ENCODE results near the gene DISP2. TPM values are rescaled to one million over a fixed set of nuclear protein-coding genes. Genes with fewer than 3 reads are reported as not detected.

The DISP2 gene
- total and polyA plus RNA-seq, 4 donors, result 0.08 to 0.60 (median 0.31) TPM

DNA sequence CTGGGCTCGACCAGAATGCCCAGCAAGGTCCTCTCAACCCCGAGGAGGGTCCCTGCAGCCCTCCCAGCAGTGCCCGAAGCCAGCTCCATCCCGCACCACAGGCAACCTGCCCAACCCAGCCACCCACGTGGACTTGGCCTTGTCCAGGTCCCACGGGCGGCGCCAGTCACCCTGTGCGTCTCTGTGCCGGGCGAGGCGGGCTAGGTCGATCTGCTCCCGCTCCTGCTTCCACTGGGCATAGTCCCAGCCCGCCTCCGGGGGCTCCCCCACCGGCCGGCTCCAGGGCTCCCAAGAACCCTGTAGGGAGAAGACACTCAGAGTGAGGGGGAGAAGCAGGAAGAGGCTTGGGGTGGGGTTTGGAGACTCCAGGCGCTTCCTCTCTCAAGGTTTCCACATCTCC, 20.4 kb upstream of the DISP2 start:
- Histone ChIP-seq H3K9me3 (ENCODE audit: control insufficient read depth, low read length) (no peaks in the 10 kb centered on the region), H3K27me3 (ENCODE audit: control insufficient read depth in 1 of 2, insufficient read depth in 2 of 2, low read length in 1 of 2) (no peaks in the 10 kb centered on the region), H3K36me3 (ENCODE audit: control insufficient read depth in 1 of 2, insufficient read depth in 2 of 2, low read length in 1 of 2) (no peaks in the 10 kb centered on the region), H3K4me3 (ENCODE audit: low read length in 2 of 2) (no peak overlapping the region), H3K27ac (ENCODE audit: low read depth in 1 of 2, low read length in 2 of 2) (peak overlapping the region; percentile 96), H3K4me1 (ENCODE audit: control insufficient read depth in 1 of 2, insufficient read depth in 2 of 2, low read length in 2 of 2) (no peaks in the 10 kb centered on the region)
- WGBS, 2 donors, result 10 to 14% methylated on average over 17 to 19 of the region's 19 CpGs
- ATAC-seq (ENCODE audit: low FRiP score) (no peak), DNase-seq (peak; percentile 77 to 83)
- intact Hi-C loops (cut with DNase I), result no loop called here

DNA sequence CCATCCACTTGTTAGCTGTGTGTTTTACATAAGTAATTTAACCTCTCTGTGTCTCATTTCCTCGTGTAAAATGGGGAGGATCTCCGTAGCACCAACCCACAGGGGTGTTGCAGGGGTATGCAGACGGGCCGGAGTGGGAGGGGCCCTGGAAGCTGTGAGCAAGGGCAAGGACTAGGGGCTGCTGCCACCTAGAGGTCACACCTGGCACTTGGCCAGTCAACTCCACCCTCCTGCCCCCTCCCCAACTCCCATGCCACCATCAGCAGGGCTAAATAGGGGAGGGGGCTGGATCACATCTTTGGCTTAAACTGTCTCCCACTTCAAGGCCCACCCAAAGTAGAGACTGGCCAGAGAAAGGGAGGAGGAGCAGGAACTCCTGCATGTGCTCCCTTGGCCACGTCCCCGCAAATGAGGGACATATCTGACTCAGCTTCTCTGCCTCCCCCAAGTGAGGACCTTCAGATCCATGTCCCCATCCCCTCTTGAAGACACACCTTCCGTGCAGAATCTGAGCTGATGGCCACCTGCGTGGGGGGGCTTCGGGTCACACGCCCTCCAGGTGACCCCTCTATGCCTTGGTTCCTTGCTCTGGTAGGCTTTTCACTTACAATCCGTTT, 19.9 kb upstream of the DISP2 start:
- Histone ChIP-seq H3K4me1 (ENCODE audit: control insufficient read depth in 1 of 2, insufficient read depth in 2 of 2, low read length in 2 of 2) (no peaks in the 10 kb centered on the region), H3K36me3 (ENCODE audit: control insufficient read depth in 1 of 2, insufficient read depth in 2 of 2, low read length in 1 of 2) (no peaks in the 10 kb centered on the region), H3K27ac (ENCODE audit: low read depth in 1 of 2, low read length in 2 of 2) (peak overlapping the region; percentile 96), H3K9me3 (ENCODE audit: control insufficient read depth, low read length) (no peaks in the 10 kb centered on the region), H3K4me3 (ENCODE audit: low read length in 2 of 2) (no peak overlapping the region), H3K27me3 (ENCODE audit: control insufficient read depth in 1 of 2, insufficient read depth in 2 of 2, low read length in 1 of 2) (no peaks in the 10 kb centered on the region)
- intact Hi-C loops (cut with DNase I), result loop anchor here in 1 of 2 donors (2.0 kb wide), 1 partner anchor 15 kb away; the partner anchor contains the start of gene INAFM2
- ATAC-seq (ENCODE audit: low FRiP score), result no peak
- 13 to 17% methylated on average over 11 of the region's 11 CpGs for WGBS, 2 donors
- peak; percentile 90 to 91 for DNase-seq

DNA sequence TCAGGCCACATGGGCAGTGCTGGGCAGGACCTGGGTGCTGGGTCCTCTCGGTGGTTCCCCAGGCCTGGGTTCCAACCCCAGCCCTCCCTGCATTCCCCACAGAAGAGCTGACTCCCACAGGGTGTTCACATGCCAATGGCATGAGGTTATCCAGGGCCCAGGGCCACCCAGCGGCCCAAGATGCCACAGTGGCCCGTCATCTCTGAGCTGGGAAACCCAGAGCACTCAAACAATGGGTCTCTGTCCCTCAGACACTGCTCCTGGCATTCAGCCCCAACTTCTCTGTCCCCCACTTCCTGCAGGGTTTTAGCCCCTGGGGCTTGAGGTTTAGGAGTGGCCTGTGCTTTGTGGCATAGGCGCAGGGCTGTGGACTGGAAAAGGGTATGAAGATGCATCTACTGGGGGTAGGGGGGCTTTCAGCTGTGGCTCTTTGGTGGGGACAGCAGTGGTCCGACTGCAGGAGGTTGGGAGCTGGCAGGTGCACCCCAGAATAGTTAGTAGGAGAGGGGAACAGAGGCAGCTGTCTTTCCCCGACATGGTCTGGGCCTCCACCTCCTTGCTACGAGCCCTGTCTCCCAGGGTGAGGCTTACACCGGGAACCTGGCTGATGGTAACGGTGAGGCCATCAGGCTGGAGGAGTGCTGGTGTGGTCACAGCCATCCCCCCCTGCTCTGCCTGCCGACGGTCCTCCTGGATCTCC, 18.9 kb upstream of the DISP2 start:
- peaks cover 0 to 3% of the 10 kb centered on the region in 2 donors for H3K4me1 ChIP-seq (ENCODE audit: control insufficient read depth in 1 of 2, insufficient read depth in 2 of 2, low read length in 2 of 2)
- H3K9me3 ChIP-seq (ENCODE audit: control insufficient read depth, low read length), result no peaks in the 10 kb centered on the region
- no peaks in the 10 kb centered on the region for H3K36me3 ChIP-seq (ENCODE audit: control insufficient read depth in 1 of 2, insufficient read depth in 2 of 2, low read length in 1 of 2)
- peak; percentile 82 to 89 for DNase-seq
- 21 to 26% methylated on average over 10 to 11 of the region's 11 CpGs for WGBS, 2 donors
- H3K4me3 ChIP-seq (ENCODE audit: low read length in 2 of 2), result no peak overlapping the region
- no peaks in the 10 kb centered on the region for H3K27me3 ChIP-seq (ENCODE audit: control insufficient read depth in 1 of 2, insufficient read depth in 2 of 2, low read length in 1 of 2)
- intact Hi-C loops (cut with DNase I), result loop anchor here in 1 of 2 donors (2.0 kb wide), 1 partner anchor 16 kb away; the partner anchor contains the start of gene INAFM2
- peak overlapping the region; percentile 96 for H3K27ac ChIP-seq (ENCODE audit: low read depth in 1 of 2, low read length in 2 of 2)
- no peak for ATAC-seq (ENCODE audit: low FRiP score)

DNA sequence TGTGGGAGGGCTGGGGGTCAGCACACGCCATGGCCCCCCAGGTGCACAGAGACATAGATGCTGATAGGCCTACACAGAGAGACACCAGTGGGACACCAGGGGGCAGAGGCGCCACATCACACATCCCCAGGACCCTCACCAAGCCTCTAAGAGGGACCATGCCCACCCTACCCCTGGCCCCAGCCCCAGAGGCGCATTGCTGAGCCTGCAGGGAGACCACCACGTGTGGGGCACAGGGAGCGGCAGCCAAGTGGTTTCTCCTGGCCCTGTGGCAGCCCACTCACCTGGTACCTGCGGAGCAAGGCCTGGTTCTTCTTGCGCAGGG, 18.4 kb upstream of the DISP2 start:
- no peak for DNase-seq
- Histone ChIP-seq H3K4me1 (ENCODE audit: control insufficient read depth in 1 of 2, insufficient read depth in 2 of 2, low read length in 2 of 2) (peaks cover 0 to 3% of the 10 kb centered on the region in 2 donors), H3K27me3 (ENCODE audit: control insufficient read depth in 1 of 2, insufficient read depth in 2 of 2, low read length in 1 of 2) (no peaks in the 10 kb centered on the region), H3K27ac (ENCODE audit: low read depth in 1 of 2, low read length in 2 of 2) (peak overlapping the region; percentile 96), H3K4me3 (ENCODE audit: low read length in 2 of 2) (peak overlapping the region in 1 of 2 donors; percentile 4), H3K36me3 (ENCODE audit: control insufficient read depth in 1 of 2, insufficient read depth in 2 of 2, low read length in 1 of 2) (no peaks in the 10 kb centered on the region), H3K9me3 (ENCODE audit: control insufficient read depth, low read length) (no peaks in the 10 kb centered on the region)
- ATAC-seq (ENCODE audit: low FRiP score), result no peak
- intact Hi-C loops (cut with DNase I), result loop anchor here in 1 of 2 donors (2.0 kb wide), 1 partner anchor 17 kb away; the partner anchor contains the start of gene INAFM2
- 54 to 60% methylated on average over 7 of the region's 7 CpGs for WGBS, 2 donors

DNA sequence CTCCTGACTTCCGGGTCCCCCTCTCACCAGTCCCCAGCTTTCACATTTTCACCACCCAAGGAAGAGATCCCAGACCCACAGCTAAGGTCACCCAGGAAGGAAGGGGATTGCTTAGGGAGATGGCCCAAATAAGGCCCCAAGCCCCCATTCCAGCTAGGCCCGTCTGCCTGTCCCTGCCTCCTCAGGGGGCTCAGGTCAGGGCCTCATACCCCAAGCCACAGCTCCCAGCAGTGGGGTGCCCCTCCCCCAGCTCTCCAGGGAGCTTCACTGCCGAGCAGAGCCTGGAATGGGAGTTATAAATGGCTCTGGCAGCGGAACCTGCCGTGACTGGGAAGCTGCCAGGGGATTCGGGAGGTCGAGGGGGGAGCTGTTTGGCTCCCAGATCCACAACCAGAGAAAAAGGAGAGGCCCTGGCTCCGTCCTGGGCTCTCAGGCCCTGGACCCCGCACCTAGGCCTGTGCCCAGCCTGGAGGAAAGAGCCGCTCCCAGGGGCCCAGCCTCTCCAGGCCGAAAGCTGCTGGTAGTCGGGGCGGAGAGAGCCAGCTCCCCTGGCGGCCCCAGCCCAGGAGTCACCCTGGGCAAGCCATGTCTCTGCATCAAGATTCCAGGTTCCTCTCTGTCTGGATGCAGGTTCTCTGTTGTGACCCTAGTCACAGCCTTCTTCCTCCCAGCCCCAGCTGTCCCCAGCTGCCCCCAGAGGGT, 17.8 kb upstream of the DISP2 start:
- Histone ChIP-seq H3K4me3 (ENCODE audit: low read length in 2 of 2) (peak overlapping the region in 1 of 2 donors; percentile 4), H3K27ac (ENCODE audit: low read depth in 1 of 2, low read length in 2 of 2) (peak overlapping the region; percentile 96), H3K36me3 (ENCODE audit: control insufficient read depth in 1 of 2, insufficient read depth in 2 of 2, low read length in 1 of 2) (no peaks in the 10 kb centered on the region), H3K27me3 (ENCODE audit: control insufficient read depth in 1 of 2, insufficient read depth in 2 of 2, low read length in 1 of 2) (no peaks in the 10 kb centered on the region), H3K4me1 (ENCODE audit: control insufficient read depth in 1 of 2, insufficient read depth in 2 of 2, low read length in 2 of 2) (peaks cover 0 to 3% of the 10 kb centered on the region in 2 donors), H3K9me3 (ENCODE audit: control insufficient read depth, low read length) (no peaks in the 10 kb centered on the region)
- peak; percentile 93 to 95 for DNase-seq
- intact Hi-C loops (cut with DNase I), result loop anchor here (2.0 to 10.0 kb wide), 3 partner anchors 17 to 85 kb away; partner anchors contain the start of gene INAFM2 (in 1 of the 2)
- 4% methylated on average over 14 of the region's 14 CpGs for WGBS, 2 donors
- ATAC-seq (ENCODE audit: low FRiP score), result peak; percentile 65

DNA sequence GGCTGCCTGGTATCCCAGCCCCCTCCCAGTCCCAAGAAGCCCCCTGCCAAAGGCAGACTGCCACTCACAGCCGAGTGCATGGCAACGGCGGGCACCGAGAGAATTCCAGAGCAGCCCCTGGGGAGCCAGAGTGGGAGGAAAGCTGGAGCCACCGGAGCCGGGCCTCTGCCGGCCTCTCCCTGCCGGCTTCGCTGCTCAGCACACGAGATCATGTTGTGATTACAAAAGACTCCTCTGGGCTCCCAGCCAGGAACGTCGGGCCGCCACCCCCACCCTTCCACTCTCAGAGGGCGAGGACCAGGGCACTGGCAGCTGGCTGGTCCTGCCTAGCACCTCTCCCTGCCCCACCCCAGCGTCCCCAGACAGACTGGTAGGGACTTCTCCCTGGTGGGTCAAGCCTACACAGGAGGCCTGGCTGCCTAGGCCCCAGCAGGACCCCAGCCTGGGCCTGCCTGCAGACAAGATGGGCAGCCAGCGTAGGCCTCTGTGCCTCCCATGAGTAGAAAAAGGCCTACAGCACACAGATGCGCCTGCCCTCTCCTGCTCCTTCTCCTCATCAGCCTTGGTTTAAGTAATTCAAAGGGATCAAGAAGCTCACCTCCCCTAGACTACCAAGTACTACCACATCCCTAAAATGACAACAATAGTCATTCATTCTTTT, 17.1 kb upstream of the DISP2 start, which contains the start of gene CCDC9B:
CCDC9B (minus strand) TSS at position 200 of the 661 bp plus-strand sequence; CDS start at position 80, 120 bp downstream.
- peak; percentile 95 to 97 for DNase-seq
- no peaks in the 10 kb centered on the region for H3K36me3 ChIP-seq (ENCODE audit: control insufficient read depth in 1 of 2, insufficient read depth in 2 of 2, low read length in 1 of 2)
- no peaks in the 10 kb centered on the region for H3K27me3 ChIP-seq (ENCODE audit: control insufficient read depth in 1 of 2, insufficient read depth in 2 of 2, low read length in 1 of 2)
- intact Hi-C loops (cut with DNase I), result loop anchor here (2.0 to 10.0 kb wide), 3 partner anchors 18 to 84 kb away; partner anchors contain the start of gene INAFM2 (in 1 of the 2)
- peak; percentile 85 for ATAC-seq (ENCODE audit: low FRiP score)
- H3K27ac ChIP-seq (ENCODE audit: low read depth in 1 of 2, low read length in 2 of 2), result peak within 1 kb of the TSS; percentile 96
- H3K9me3 ChIP-seq (ENCODE audit: control insufficient read depth, low read length), result no peaks in the 10 kb centered on the region
- WGBS, 2 donors, result 7 to 9% methylated on average over 17 of the region's 17 CpGs
- H3K4me1 ChIP-seq (ENCODE audit: control insufficient read depth in 1 of 2, insufficient read depth in 2 of 2, low read length in 2 of 2), result peaks cover 0 to 3% of the 10 kb centered on the region in 2 donors
- H3K4me3 ChIP-seq (ENCODE audit: low read length in 2 of 2), result peak within 1 kb of the TSS in 1 of 2 donors; percentile 4

DNA sequence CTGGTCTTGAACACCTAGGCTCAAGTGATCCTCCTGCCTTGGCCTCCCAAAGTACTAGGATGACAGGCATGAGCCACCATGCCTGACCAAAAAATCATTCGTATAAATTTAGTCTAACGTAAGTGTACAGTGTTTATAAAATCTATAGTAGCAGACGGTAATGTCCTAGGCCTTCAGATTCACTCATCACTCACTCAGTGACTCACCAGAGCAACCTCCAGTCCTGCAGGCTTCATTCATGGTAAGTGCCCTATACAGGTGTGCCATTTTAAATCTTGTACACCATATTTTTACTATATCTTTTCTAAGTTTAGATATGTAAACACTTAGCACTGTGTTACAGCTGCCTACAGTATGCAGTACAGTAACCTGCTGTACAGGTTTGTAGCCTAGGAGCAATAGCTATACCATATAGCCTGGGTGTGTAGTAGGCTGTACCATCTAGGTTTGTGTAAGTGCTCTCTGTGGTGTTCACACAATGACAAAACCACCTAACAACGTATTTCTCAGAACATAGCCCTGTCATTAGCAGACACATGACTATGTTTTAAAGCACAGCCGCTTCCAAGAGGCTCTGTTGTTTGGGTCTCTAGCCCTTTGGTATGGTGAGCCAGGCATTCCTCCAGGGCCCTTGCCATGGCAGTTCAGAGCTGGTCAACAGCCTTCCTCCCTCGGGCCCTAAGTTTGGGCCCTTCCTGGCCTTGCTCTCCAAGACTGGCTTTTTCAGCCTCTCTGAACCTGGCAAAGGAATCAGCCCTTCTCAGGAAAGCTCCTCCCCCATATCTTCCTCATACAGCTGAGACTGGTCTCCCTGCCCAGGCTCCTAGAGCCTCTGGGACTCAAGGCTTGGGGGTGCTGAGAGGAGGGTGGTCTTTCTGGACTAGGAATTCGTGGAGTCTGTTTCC, 15.4 kb upstream of the DISP2 start:
- no peak for DNase-seq
- Histone ChIP-seq H3K27me3 (ENCODE audit: control insufficient read depth in 1 of 2, insufficient read depth in 2 of 2, low read length in 1 of 2) (no peaks in the 10 kb centered on the region), H3K27ac (ENCODE audit: low read depth in 1 of 2, low read length in 2 of 2) (peak overlapping the region; percentile 83 to 89), H3K4me3 (ENCODE audit: low read length in 2 of 2) (no peak overlapping the region), H3K36me3 (ENCODE audit: control insufficient read depth in 1 of 2, insufficient read depth in 2 of 2, low read length in 1 of 2) (no peaks in the 10 kb centered on the region), H3K9me3 (ENCODE audit: control insufficient read depth, low read length) (no peaks in the 10 kb centered on the region), H3K4me1 (ENCODE audit: control insufficient read depth in 1 of 2, insufficient read depth in 2 of 2, low read length in 2 of 2) (peaks cover 0 to 3% of the 10 kb centered on the region in 2 donors)
- ATAC-seq (ENCODE audit: low FRiP score), result no peak
- intact Hi-C loops (cut with DNase I), result loop anchor here (5.0 to 10.0 kb wide), 2 partner anchors 65 to 82 kb away; no protein-coding TSS in a partner anchor
- WGBS, 2 donors, result 36 to 44% methylated on average over 7 of the region's 7 CpGs
